Measurements from ENCODE around the gene TRIM54. TPM values are rescaled to one million over a fixed set of nuclear protein-coding genes. Genes with fewer than 3 reads are reported as not detected.

TRIM54 gene
- total RNA-seq, 1 experiment from 2014 or later: 2.0 TPM

DNA sequence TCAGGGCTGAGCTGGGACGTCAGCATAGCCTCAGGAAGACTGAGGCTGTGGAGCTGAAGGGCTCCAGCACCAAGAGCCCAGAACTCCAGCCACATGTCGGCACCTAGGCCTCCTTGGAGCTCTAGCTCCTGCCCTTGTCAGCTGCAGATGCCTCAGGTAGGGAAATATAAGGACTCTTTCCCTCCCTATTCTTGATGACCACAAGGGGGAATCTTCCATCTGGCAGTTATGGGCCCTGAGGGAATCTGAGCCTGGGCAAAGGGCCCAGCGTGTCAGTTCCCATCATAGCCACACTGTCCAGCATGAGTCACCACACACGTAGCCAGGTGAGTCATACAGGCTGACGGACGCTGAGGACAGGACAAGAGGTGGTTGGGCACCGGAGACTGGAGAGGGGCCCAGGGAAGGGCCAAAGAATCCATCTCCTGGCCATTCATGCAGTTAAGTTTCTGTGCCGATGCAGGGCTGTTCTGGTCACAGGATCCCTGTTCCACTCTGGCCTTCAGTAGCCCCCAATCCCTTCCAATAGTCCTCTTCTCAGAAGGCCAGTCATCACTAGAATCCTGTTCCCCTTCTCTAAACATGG is 38.8 kb downstream of the TRIM54 start:
- Histone ChIP-seq H2AFZ (ENCODE audit: low read depth, low read length, poor library complexity, severe bottlenecking) (no peak overlapping the region), H3K9me3 (ENCODE audit: control insufficient read depth in 1 of 2, insufficient read depth in 1 of 2, low read depth in 1 of 2, low read length in 2 of 2) (no peaks in the 10 kb centered on the region), H3K4me3 (replicated peaks in 1 of 2; ENCODE audit: low read depth in 1 of 2, low read length in 2 of 2) (peak overlapping the region; percentile 85 to 90), H4K20me1 (ENCODE audit: insufficient read depth) (no peaks in the 10 kb centered on the region), H3K79me2 (ENCODE audit: insufficient read depth, low read length) (peaks cover 15% of the 10 kb centered on the region), H3K9me2 (ENCODE audit: insufficient read depth) (no peaks in the 10 kb centered on the region), H3K4me2 (ENCODE audit: low read length) (peak overlapping the region; percentile 87), H3K9ac (ENCODE audit: low read length) (peak overlapping the region; percentile 92), H3K4me1 (ENCODE audit: control insufficient read depth in 1 of 2, insufficient read depth in 2 of 2, low read length in 2 of 2) (peaks cover 24 to 40% of the 10 kb centered on the region in 2 experiments), H3K36me3 (ENCODE audit: control insufficient read depth in 1 of 2, insufficient read depth in 2 of 2, low read length in 2 of 2) (0 out of 4 replicates have a peak, but pooled peaks cover 0 to 1% of the 10 kb centered on the region in 2 experiments), H3K27me3 (ENCODE audit: insufficient read depth, low read length) (no peaks in the 10 kb centered on the region), H3K27ac (ENCODE audit: low read depth, low read length) (peak overlapping the region; percentile 90)
- ATAC-seq: peak; percentile 81
- ChIA-PET RAD21 (ENCODE audit: low non-redundant PET in 1 of 2, low total read pairs in 2 of 2, uncharacterized antibody in 2 of 2, unreplicated experiment in 2 of 2) (no interaction called here), CTCF (interaction anchor here (0.6 to 2.7 kb wide), 5 partner anchors 18 to 362 kb away, joined by 3 to 16 read pairs (median 4); no protein-coding TSS in a partner anchor), POLR2A (interaction anchor here (1.1 kb wide), 1 partner anchor 18 kb away, joined by 5 read pairs; no protein-coding TSS in a partner anchor)
- peak; percentile 98 for DNase-seq (ENCODE audit: low read depth, low spot score)
- BruUV-seq (replicated peaks): no TSS peak
- intact Hi-C loops (cut with micrococcal nuclease): loop anchor here (5.0 kb wide), 2 partner anchors 51 to 59 kb away; partner anchors contain the start of genes EIF2B4, SLC30A3 and SNX17
- TF ChIP-seq, protein P1, sequence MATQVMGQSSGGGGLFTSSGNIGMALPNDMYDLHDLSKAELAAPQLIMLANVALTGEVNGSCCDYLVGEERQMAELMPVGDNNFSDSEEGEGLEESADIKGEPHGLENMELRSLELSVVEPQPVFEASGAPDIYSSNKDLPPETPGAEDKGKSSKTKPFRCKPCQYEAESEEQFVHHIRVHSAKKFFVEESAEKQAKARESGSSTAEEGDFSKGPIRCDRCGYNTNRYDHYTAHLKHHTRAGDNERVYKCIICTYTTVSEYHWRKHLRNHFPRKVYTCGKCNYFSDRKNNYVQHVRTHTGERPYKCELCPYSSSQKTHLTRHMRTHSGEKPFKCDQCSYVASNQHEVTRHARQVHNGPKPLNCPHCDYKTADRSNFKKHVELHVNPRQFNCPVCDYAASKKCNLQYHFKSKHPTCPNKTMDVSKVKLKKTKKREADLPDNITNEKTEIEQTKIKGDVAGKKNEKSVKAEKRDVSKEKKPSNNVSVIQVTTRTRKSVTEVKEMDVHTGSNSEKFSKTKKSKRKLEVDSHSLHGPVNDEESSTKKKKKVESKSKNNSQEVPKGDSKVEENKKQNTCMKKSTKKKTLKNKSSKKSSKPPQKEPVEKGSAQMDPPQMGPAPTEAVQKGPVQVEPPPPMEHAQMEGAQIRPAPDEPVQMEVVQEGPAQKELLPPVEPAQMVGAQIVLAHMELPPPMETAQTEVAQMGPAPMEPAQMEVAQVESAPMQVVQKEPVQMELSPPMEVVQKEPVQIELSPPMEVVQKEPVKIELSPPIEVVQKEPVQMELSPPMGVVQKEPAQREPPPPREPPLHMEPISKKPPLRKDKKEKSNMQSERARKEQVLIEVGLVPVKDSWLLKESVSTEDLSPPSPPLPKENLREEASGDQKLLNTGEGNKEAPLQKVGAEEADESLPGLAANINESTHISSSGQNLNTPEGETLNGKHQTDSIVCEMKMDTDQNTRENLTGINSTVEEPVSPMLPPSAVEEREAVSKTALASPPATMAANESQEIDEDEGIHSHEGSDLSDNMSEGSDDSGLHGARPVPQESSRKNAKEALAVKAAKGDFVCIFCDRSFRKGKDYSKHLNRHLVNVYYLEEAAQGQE (IDR thresholded peaks at IDR 0.05; ENCODE audit: low read depth): no peak
- TF ChIP-seq, protein P2, sequence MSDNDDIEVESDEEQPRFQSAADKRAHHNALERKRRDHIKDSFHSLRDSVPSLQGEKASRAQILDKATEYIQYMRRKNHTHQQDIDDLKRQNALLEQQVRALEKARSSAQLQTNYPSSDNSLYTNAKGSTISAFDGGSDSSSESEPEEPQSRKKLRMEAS (IDR thresholded peaks at IDR 0.05): peak; percentile 87
- TF ChIP-seq, protein P3, sequence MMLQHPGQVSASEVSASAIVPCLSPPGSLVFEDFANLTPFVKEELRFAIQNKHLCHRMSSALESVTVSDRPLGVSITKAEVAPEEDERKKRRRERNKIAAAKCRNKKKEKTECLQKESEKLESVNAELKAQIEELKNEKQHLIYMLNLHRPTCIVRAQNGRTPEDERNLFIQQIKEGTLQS (IDR thresholded peaks at IDR 0.05): no peak
- TF ChIP-seq POLR2A (IDR thresholded peaks at IDR 0.05; ENCODE audit: borderline replicate concordance, extremely low read depth, insufficient read depth, insufficient read length) (no peak), EGR1 (IDR thresholded peaks at IDR 0.05; ENCODE audit: low read depth) (no peak), POLR2AphosphoS5 (IDR thresholded peaks at IDR 0.05; ENCODE audit: low read depth, low read length) (peak; percentile 87), TCF7L2 (IDR thresholded peaks at IDR 0.05; ENCODE audit: borderline replicate concordance, extremely low read depth, insufficient read depth, insufficient read length) (peak; percentile 62), ZFX (IDR thresholded peaks at IDR 0.05) (no peak), YY1 (IDR thresholded peaks at IDR 0.05; ENCODE audit: extremely low read depth, insufficient replicate concordance, low read depth, low read length) (peak; percentile 70), ZNF274 (IDR thresholded peaks at IDR 0.05; ENCODE audit: low read depth, low read length) (no peak), RAD21 (IDR thresholded peaks at IDR 0.05; ENCODE audit: low read depth) (peak; percentile 80), CBX3 (IDR thresholded peaks at IDR 0.05; ENCODE audit: low read depth) (no peak; the same call in 1 of the 2 replicates), FOSL1 (IDR thresholded peaks at IDR 0.05; ENCODE audit: low read depth) (peak; percentile 99), CTCF (IDR thresholded peaks at IDR 0.05 in 2 of 3, conservative IDR thresholded peaks at IDR 0.05 in 1 of 3; ENCODE audit: borderline replicate concordance in 1 of 3, insufficient read depth in 1 of 3, low read depth in 2 of 3, low read length in 2 of 3) (peak; percentile 59 to 77 (median 73)), EZH2phosphoT487 (IDR thresholded peaks at IDR 0.05; ENCODE audit: borderline replicate concordance) (no peak), EZH2 (IDR thresholded peaks at IDR 0.05) (no peak), JUND (IDR thresholded peaks at IDR 0.05) (peak; percentile 100), SIN3A (IDR thresholded peaks at IDR 0.05; ENCODE audit: low read depth) (peak; percentile 92)
- TF ChIP-seq, protein P4, sequence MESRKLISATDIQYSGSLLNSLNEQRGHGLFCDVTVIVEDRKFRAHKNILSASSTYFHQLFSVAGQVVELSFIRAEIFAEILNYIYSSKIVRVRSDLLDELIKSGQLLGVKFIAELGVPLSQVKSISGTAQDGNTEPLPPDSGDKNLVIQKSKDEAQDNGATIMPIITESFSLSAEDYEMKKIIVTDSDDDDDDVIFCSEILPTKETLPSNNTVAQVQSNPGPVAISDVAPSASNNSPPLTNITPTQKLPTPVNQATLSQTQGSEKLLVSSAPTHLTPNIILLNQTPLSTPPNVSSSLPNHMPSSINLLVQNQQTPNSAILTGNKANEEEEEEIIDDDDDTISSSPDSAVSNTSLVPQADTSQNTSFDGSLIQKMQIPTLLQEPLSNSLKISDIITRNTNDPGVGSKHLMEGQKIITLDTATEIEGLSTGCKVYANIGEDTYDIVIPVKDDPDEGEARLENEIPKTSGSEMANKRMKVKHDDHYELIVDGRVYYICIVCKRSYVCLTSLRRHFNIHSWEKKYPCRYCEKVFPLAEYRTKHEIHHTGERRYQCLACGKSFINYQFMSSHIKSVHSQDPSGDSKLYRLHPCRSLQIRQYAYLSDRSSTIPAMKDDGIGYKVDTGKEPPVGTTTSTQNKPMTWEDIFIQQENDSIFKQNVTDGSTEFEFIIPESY (IDR thresholded peaks at IDR 0.05; ENCODE audit: extremely low read depth, insufficient replicate concordance, low read length): peak; percentile 70

Data from HCT116 (cell line).